ENCODE results near the gene AP3B1. TPM values are rescaled to one million over a fixed set of nuclear protein-coding genes. Genes with fewer than 3 reads are reported as not detected.

AP3B1 gene
- polyA plus RNA-seq, 1 experiment: 67.0 TPM

DNA sequence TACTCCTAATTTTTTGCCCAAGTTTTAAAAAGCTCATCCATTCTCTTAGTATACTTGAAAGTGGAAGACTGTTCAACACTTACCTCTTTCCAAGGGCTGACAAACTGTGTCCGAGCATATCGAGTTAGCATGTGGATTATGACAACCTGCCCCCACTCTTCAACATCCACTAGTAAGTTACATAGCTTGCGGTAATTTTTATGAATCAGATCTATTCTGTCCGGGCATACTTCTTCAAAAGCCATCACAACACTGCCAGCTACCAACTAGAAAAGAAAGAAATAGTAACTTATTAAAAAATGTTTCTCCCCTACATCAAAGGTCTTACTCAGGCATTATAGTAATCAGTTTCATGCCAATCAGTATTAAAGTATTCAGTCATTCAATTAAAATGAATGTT is 78.5 kb downstream of the AP3B1 start:
- Histone ChIP-seq H3K27me3 (ENCODE audit: control insufficient read depth, insufficient read depth, low read length) (no peaks in the 10 kb centered on the region), H3K4me3 (ENCODE audit: low read depth, low read length) (no peak overlapping the region), H3K9me3 (ENCODE audit: control insufficient read depth, insufficient read depth, low read length) (no peaks in the 10 kb centered on the region), H3K27ac (ENCODE audit: low read depth, low read length) (no peak overlapping the region)
- TF ChIP-seq, protein P1, sequence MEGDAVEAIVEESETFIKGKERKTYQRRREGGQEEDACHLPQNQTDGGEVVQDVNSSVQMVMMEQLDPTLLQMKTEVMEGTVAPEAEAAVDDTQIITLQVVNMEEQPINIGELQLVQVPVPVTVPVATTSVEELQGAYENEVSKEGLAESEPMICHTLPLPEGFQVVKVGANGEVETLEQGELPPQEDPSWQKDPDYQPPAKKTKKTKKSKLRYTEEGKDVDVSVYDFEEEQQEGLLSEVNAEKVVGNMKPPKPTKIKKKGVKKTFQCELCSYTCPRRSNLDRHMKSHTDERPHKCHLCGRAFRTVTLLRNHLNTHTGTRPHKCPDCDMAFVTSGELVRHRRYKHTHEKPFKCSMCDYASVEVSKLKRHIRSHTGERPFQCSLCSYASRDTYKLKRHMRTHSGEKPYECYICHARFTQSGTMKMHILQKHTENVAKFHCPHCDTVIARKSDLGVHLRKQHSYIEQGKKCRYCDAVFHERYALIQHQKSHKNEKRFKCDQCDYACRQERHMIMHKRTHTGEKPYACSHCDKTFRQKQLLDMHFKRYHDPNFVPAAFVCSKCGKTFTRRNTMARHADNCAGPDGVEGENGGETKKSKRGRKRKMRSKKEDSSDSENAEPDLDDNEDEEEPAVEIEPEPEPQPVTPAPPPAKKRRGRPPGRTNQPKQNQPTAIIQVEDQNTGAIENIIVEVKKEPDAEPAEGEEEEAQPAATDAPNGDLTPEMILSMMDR (IDR thresholded peaks at IDR 0.05; ENCODE audit: low read depth, low read length): no peak
- POLR2A ChIA-PET: no interaction called here
- no peak for DNase-seq (ENCODE audit: low read depth, low spot score)
- CTCF ChIA-PET: no interaction called here

DNA sequence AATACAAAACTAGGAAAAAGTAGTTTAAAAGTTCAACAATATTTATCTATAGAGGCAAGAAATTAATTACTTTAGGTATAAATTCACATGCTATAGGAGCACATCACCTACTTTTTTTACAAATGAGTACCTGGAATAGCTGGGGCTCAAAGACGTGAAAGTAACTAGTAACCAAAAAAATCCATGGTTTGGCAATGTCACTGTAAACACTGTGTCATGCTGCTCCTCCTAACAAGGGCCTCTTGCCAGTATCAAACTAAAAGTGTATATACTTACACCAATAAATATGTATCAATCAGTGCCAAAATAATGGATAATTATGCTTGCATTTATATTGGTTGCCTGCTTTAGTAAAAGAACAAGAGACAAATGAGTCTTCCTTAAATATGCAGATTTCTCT is 78.9 kb downstream of the AP3B1 start:
- DNase-seq (ENCODE audit: low read depth, low spot score): no peak
- Histone ChIP-seq H3K9me3 (ENCODE audit: control insufficient read depth, insufficient read depth, low read length) (no peaks in the 10 kb centered on the region), H3K27me3 (ENCODE audit: control insufficient read depth, insufficient read depth, low read length) (no peaks in the 10 kb centered on the region), H3K4me3 (ENCODE audit: low read depth, low read length) (no peak overlapping the region), H3K27ac (ENCODE audit: low read depth, low read length) (no peak overlapping the region)
- ChIA-PET CTCF (no interaction called here), POLR2A (no interaction called here)
- TF ChIP-seq, protein P1 (IDR thresholded peaks at IDR 0.05; ENCODE audit: low read depth, low read length): no peak

DNA sequence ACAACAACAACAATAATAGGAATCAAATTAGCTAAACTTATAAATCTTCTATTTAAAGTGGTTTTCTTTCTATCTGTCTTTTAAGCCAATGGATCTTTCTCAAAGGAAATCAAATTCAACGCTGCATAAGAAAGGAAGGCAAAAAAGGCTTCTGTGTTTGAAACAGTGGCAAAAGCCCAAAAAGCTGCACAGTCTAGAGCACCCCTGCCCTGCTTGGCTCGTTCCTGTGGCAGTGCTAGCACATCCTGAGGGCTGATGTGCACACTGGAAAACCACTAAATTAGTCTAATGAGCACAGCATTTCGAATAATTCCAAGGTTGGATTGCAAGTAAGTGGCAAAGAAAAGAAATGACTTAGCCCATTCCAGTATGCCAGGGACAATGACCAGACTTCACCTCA is 80.7 kb downstream of the AP3B1 start:
- TF ChIP-seq, protein P1 (IDR thresholded peaks at IDR 0.05; ENCODE audit: low read depth, low read length): no peak

DNA sequence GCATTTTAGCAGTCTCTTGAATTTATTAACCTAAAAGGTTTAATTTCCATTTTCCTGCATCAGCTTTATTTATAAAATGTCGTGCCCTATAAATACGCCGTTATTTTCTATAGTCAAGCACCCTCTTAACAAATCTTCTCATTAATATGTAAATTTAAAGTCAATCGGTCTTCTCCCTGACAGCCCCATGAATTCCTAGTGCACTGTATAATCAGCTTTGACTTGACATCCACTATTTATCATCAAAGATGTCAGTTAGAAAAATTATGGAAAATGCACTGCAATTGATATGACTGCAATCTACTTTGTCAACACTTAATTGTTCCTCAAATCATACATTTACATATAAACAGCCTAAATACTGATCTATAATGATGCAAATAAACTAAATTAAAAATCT is 83.4 kb downstream of the AP3B1 start:
- no peaks in the 10 kb centered on the region for H3K27me3 ChIP-seq (ENCODE audit: control insufficient read depth, insufficient read depth, low read length)
- H3K4me3 ChIP-seq (ENCODE audit: low read depth, low read length): no peak overlapping the region
- TF ChIP-seq, protein P1 (IDR thresholded peaks at IDR 0.05; ENCODE audit: low read depth, low read length): no peak
- no peaks in the 10 kb centered on the region for H3K9me3 ChIP-seq (ENCODE audit: control insufficient read depth, insufficient read depth, low read length)
- POLR2A ChIA-PET: interaction anchor here (0.6 kb wide), 1 partner anchor 328 kb away, joined by 5 read pairs; no protein-coding TSS in a partner anchor
- no peak for DNase-seq (ENCODE audit: low read depth, low spot score)
- CTCF ChIA-PET: interaction anchor here (0.7 to 1.4 kb wide), 2 partner anchors 306 to 719 kb away, joined by 3 read pairs; partner anchors contain the start of gene WDR41
- H3K27ac ChIP-seq (ENCODE audit: low read depth, low read length): no peak overlapping the region

More for the DNA sequence above, 80.7 kb downstream of the AP3B1 start:
- no peak overlapping the region for H3K27ac ChIP-seq (ENCODE audit: low read depth, low read length)
- ChIA-PET POLR2A (no interaction called here), CTCF (no interaction called here)
- no peak for DNase-seq (ENCODE audit: low read depth, low spot score)
- no peaks in the 10 kb centered on the region for H3K27me3 ChIP-seq (ENCODE audit: control insufficient read depth, insufficient read depth, low read length)
- no peak overlapping the region for H3K4me3 ChIP-seq (ENCODE audit: low read depth, low read length)
- H3K9me3 ChIP-seq (ENCODE audit: control insufficient read depth, insufficient read depth, low read length): no peaks in the 10 kb centered on the region

DNA sequence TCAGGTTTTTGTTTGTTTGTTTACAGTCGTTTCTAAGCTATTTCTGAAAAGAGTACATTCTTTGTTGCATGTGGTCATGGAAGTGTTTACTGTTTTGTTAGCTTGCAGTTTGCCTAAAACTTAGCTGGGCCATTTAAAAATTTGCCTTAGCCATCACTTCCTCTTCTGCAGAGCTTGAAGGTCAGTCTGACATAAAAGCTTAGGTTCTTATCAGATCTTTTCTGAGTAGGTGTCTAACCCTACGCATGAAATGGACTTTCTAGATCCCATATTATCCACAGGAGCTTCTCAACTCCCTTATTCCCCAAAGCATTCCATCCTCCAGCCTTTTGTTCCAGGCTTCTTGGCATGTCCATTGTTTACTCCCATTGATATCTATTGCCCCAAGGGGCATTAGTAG is 90.3 kb downstream of the AP3B1 start:
- POLR2A ChIA-PET: no interaction called here
- CTCF ChIA-PET: no interaction called here
- TF ChIP-seq, protein P1 (IDR thresholded peaks at IDR 0.05; ENCODE audit: low read depth, low read length): no peak
- no peak overlapping the region for H3K4me3 ChIP-seq (ENCODE audit: low read depth, low read length)
- no peak overlapping the region for H3K27ac ChIP-seq (ENCODE audit: low read depth, low read length)
- no peaks in the 10 kb centered on the region for H3K27me3 ChIP-seq (ENCODE audit: control insufficient read depth, insufficient read depth, low read length)
- no peaks in the 10 kb centered on the region; the same call in 1 of the 2 replicates for H3K9me3 ChIP-seq (ENCODE audit: control insufficient read depth, insufficient read depth, low read length)
- DNase-seq (ENCODE audit: low read depth, low spot score): no peak

Measured in AG04450 (cell line).